SK-N-SH (cell line): Measurements from ENCODE around the gene PALLD. TPM values are rescaled to one million over a fixed set of nuclear protein-coding genes. Genes with fewer than 3 reads are reported as not detected.

Source experiments
- CTCF ChIA-PET: fragments of 300-600, 350-600 bp; formaldehyde crosslinking; extraction: SDS; loops from one replicate; lab custom pipeline; 2021; lab: Yijun Ruan, JAX
- POLR2A ChIA-PET: fragments of 350-600 bp; sonication (Branson Sonifier 250); formaldehyde crosslinking; extraction: SDS; loops from one replicate; lab custom pipeline; 2020; ENCODE audit warnings: antibody characterized with exemption, inconsistent platforms; lab: Yijun Ruan, JAX
- DNase-seq: peaks from one replicate; pipeline ENCODE4 v3.0.0; 2012
- H2AFZ ChIP-seq: fragments of 200-600 bp; sonication (generic); 2 replicates; pipeline ENCODE4 v1.8.1; 2016; ENCODE audit warnings: antibody characterized with exemption, mild to moderate bottlenecking, low read depth
- H3F3A ChIP-seq: fragments of 200-600 bp; sonication (generic); replicated peaks from 2 replicates; pipeline ENCODE3; 2016; ENCODE audit warnings: antibody characterized with exemption, mild to moderate bottlenecking; ENCODE audit not compliant: insufficient read depth
- H3K27ac ChIP-seq, 2 experiments: fragments of 200-500 bp in 1 of 2; fragments of 200-600 bp in 1 of 2; sonication (Bioruptor generic) in 1 of 2; sonication (generic), shearing (Covaris generic) in 1 of 2; 2 replicates each; pipeline versions ENCODE4 v1.5.1 to v1.6.1; 2014 to 2016; ENCODE audit warnings: low read depth in 2 of 2, inconsistent platforms in 1 of 2, low read length in 1 of 2, mild to moderate bottlenecking in 1 of 2, mixed read lengths in 1 of 2
- H3K27me3 ChIP-seq: fragments of 200-600 bp; sonication (generic), shearing (Covaris generic); 2 replicates; pipeline ENCODE4 v1.6.1; 2016; ENCODE audit warnings: mixed run types; ENCODE audit not compliant: insufficient read depth
- H3K36me3 ChIP-seq, 2 experiments: fragments of 200-500 bp in 1 of 2; fragments of 200-600 bp in 1 of 2; sonication (Bioruptor generic) in 1 of 2; sonication (generic) in 1 of 2; replicated peaks in 1 of 2; 2 replicates each; pipeline versions ENCODE3 to v1.5.1; 2014 to 2016; ENCODE audit warnings: low read length in 1 of 2, mild to moderate bottlenecking in 1 of 2; ENCODE audit not compliant: insufficient read depth in 2 of 2, control insufficient read depth in 1 of 2
- H3K4me1 ChIP-seq, 2 experiments: fragments of 200-500 bp in 1 of 2; fragments of 200-600 bp in 1 of 2; sonication (Bioruptor generic) in 1 of 2; sonication (generic), shearing (Covaris generic) in 1 of 2; 2 replicates each; pipeline versions ENCODE4 v1.5.1 to v1.6.1; 2014 to 2016; ENCODE audit warnings: low read depth in 1 of 2, low read length in 1 of 2, mixed run types in 1 of 2; ENCODE audit not compliant: insufficient read depth in 2 of 2, control insufficient read depth in 1 of 2
- H3K4me2 ChIP-seq: fragments of 200-600 bp; sonication (generic), shearing (Covaris generic); 2 replicates; pipeline ENCODE4 v1.6.1; 2017; ENCODE audit warnings: mixed run types
- H3K4me3 ChIP-seq, 2 experiments: fragments of 200-500 bp in 1 of 2; fragments of 200-600 bp in 1 of 2; sonication (Bioruptor generic) in 1 of 2; sonication (generic), shearing (Covaris generic) in 1 of 2; 2 replicates each; pipeline versions ENCODE4 v1.5.1 to v1.8.1; 2014 to 2016; ENCODE audit warnings: low read depth in 2 of 2, inconsistent platforms in 1 of 2, low read length in 1 of 2, mild to moderate bottlenecking in 1 of 2, mixed read lengths in 1 of 2, moderate library complexity in 1 of 2
- H3K79me2 ChIP-seq: fragments of 200-600 bp; sonication (generic); 2 replicates; pipeline ENCODE4 v1.8.1; 2017; ENCODE audit warnings: mild to moderate bottlenecking; ENCODE audit not compliant: insufficient read depth
- H3K9ac ChIP-seq: fragments of 200-600 bp; sonication (generic); 2 replicates; pipeline ENCODE4 v1.6.1; 2017; ENCODE audit warnings: mixed run types
- H3K9me2 ChIP-seq: fragments of 200-600 bp; sonication (generic); 2 replicates; pipeline ENCODE4 v1.6.1; 2017; ENCODE audit warnings: mixed run types
- H3K9me3 ChIP-seq: fragments of 200-600 bp; sonication (generic); 2 replicates; pipeline ENCODE4 v1.6.1; 2017; ENCODE audit warnings: mixed run types, mild to moderate bottlenecking, moderate library complexity
- H4K20me1 ChIP-seq: fragments of 200-600 bp; sonication (generic); 2 replicates; pipeline ENCODE4 v1.6.1; 2017; ENCODE audit warnings: mild to moderate bottlenecking, mixed run types; ENCODE audit not compliant: insufficient read depth
- CHD2 ChIP-seq: fragments of 150-350 bp; IDR thresholded peaks from 2 replicates; pipeline ENCODE4 v1.6.1; 2018; ENCODE audit warnings: low read length; ENCODE audit not compliant: partially characterized antibody
- CTCF ChIP-seq: fragments of 200-600 bp; sonication (generic); IDR thresholded peaks from 2 replicates; pipeline ENCODE4 v1.6.1; 2017; ENCODE audit warnings: antibody characterized with exemption, mild to moderate bottlenecking, moderate library complexity
- ELF1 ChIP-seq: IDR thresholded peaks from 2 replicates; pipeline ENCODE4 v1.4.0; 2012
- EZH2phosphoT487 ChIP-seq: fragments of 200-600 bp; sonication (generic); IDR thresholded peaks from 2 replicates; pipeline ENCODE4 v1.6.1; 2017; ENCODE audit warnings: low read depth, mixed run types, mild to moderate bottlenecking, antibody characterized with exemption, moderate library complexity, borderline replicate concordance
- FOSL2 ChIP-seq: IDR thresholded peaks from 2 replicates; pipeline ENCODE4 v1.4.0; 2012; ENCODE audit warnings: low read depth, mild to moderate bottlenecking, moderate library complexity, borderline replicate concordance
- FOXJ3 ChIP-seq: sonication (generic); formaldehyde crosslinking; IDR thresholded peaks from 2 replicates; pipeline ENCODE4 v1.5.1; 2020; ENCODE audit warnings: mild to moderate bottlenecking, missing genetic modification reagents
- FOXM1 ChIP-seq: IDR thresholded peaks from 2 replicates; pipeline ENCODE4 v1.4.0; 2012; ENCODE audit warnings: low read depth, mild to moderate bottlenecking
- GABPA ChIP-seq: IDR thresholded peaks from 2 replicates; pipeline ENCODE4 v1.4.0; 2012; ENCODE audit warnings: low read depth, mild to moderate bottlenecking
- JUND ChIP-seq: IDR thresholded peaks from 2 replicates; pipeline ENCODE4 v1.4.0; 2012
- MAX ChIP-seq: IDR thresholded peaks from 2 replicates; pipeline ENCODE4 v1.4.0; 2012; ENCODE audit warnings: low read depth
- NFIC ChIP-seq: IDR thresholded peaks from 2 replicates; pipeline ENCODE4 v1.4.0; 2012; ENCODE audit warnings: borderline replicate concordance
- NRF1 ChIP-seq: IDR thresholded peaks from 2 replicates; pipeline ENCODE4 v1.6.1; 2012; ENCODE audit warnings: low read depth, mild to moderate bottlenecking, low read length
- PBX3 ChIP-seq: IDR thresholded peaks from 2 replicates; pipeline ENCODE4; 2012
- RCOR1 ChIP-seq: fragments of 150-350 bp; IDR thresholded peaks from 2 replicates; pipeline ENCODE4 v1.6.1; 2017; ENCODE audit warnings: antibody characterized with exemption, low read length
- RFX5 ChIP-seq: IDR thresholded peaks from 2 replicates; pipeline ENCODE4 v1.6.1; 2012; ENCODE audit warnings: mild to moderate bottlenecking, improper control_type of control experiment, low read length
- RXRA ChIP-seq: IDR thresholded peaks from 2 replicates; pipeline ENCODE4 v1.4.0; 2012; ENCODE audit warnings: low read depth, mild to moderate bottlenecking, borderline replicate concordance
- SIN3A ChIP-seq: IDR thresholded peaks from 2 replicates; pipeline ENCODE4 v1.6.1; 2012; ENCODE audit warnings: low read depth, mild to moderate bottlenecking, low read length, moderate library complexity, borderline replicate concordance
- TAF1 ChIP-seq: IDR thresholded peaks from 2 replicates; pipeline ENCODE4 v1.6.1; 2012; ENCODE audit warnings: low read depth, mild to moderate bottlenecking, low read length, moderate library complexity, borderline replicate concordance
- TCF12 ChIP-seq: IDR thresholded peaks from 2 replicates; pipeline ENCODE4 v1.4.0; 2012
- TEAD4 ChIP-seq: IDR thresholded peaks from 2 replicates; pipeline ENCODE4 v1.4.0; 2012; ENCODE audit warnings: mild to moderate bottlenecking, borderline replicate concordance; ENCODE audit not compliant: insufficient read depth
- USF2 ChIP-seq: fragments of 150-350 bp; IDR thresholded peaks from 2 replicates; pipeline ENCODE4 v1.6.1; 2017; ENCODE audit warnings: antibody characterized with exemption, low read length, low read depth, borderline replicate concordance
- YY1 ChIP-seq: IDR thresholded peaks from 2 replicates; pipeline ENCODE4 v1.4.0; 2012; ENCODE audit warnings: low read depth, mild to moderate bottlenecking
- WGBS: methylation state at CpG from one replicate; pipeline ENCODE4 v1.1.6; 2017; ENCODE audit warnings: low lambda C conversion rate; 5-methylcytosine and 5-hydroxymethylcytosine counted together
- polyA plus RNA-seq, 3 experiments: library from polyadenylated mRNA; depleted of rRNA; stranded (reverse); fragments of >200 nt; gene quantifications; 2 replicates each; pipeline ENCODE4 v1.2.3, GENCODE V29; 2012
- TF ChIP-seq, protein P1 (sequence below): fragments of 150-350 bp; IDR thresholded peaks from 2 replicates; pipeline ENCODE4 v1.6.1; 2016; ENCODE audit warnings: mild to moderate bottlenecking, low read depth, low read length
- TF ChIP-seq, protein P2 (sequence below): IDR thresholded peaks from 2 replicates; pipeline ENCODE4 v1.4.0; 2012; ENCODE audit warnings: low read depth, borderline replicate concordance

PALLD gene
- polyA plus RNA-seq, 1 of the 3 experiments (the other 2 are of a cell fraction) = 33.0 TPM

GRCh38 chr4:168924667-168925066 is 427.8 kb downstream of the PALLD start (continued):
- TF ChIP-seq PBX3 (no peak), GABPA (no peak), FOXJ3 (no peak), JUND (no peak), MAX (no peak), EZH2phosphoT487 (no peak), RCOR1 (peak; percentile 57; the same call in 1 of the 2 replicates), RXRA (no peak), YY1 (no peak), CTCF (no peak), SIN3A (no peak)
- TF ChIP-seq, protein P1, sequence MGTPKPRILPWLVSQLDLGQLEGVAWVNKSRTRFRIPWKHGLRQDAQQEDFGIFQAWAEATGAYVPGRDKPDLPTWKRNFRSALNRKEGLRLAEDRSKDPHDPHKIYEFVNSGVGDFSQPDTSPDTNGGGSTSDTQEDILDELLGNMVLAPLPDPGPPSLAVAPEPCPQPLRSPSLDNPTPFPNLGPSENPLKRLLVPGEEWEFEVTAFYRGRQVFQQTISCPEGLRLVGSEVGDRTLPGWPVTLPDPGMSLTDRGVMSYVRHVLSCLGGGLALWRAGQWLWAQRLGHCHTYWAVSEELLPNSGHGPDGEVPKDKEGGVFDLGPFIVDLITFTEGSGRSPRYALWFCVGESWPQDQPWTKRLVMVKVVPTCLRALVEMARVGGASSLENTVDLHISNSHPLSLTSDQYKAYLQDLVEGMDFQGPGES = no peak

DNA sequence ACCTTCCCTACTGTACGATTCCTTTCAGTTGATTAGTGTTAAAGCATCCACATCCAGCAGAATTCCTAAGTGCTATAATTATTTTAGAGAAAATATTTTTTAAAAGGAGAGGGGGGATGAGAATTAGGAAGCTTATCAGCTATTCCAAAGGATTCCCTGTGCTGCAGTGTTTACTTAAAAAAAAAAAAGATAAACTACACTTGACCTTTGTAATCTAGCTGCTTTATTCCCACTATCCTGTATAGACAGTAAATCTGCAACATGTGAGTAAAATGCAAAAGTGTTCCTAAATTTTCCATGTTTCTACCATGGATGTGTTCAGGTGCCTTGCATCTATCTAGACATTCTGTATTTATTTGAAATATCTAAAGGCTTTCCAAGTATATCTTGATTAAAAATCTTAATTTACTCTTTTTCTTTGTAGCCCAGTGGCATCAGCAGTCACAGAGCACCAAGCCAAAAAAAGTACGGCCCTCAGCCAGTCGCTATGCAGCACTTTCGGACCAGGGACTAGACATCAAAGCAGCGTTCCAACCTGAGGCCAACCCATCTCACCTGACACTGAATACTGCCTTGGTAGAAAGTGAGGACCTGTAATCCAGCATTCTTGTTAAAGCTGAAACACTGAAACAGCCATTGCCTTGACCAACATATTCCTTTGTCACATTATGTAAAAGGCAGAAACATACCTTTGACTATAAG is 429.1 kb downstream of the PALLD start:
- TF ChIP-seq TEAD4 = no peak
- no peak for TF ChIP-seq EZH2phosphoT487
- no peak for TF ChIP-seq GABPA
- TF ChIP-seq, protein P2, sequence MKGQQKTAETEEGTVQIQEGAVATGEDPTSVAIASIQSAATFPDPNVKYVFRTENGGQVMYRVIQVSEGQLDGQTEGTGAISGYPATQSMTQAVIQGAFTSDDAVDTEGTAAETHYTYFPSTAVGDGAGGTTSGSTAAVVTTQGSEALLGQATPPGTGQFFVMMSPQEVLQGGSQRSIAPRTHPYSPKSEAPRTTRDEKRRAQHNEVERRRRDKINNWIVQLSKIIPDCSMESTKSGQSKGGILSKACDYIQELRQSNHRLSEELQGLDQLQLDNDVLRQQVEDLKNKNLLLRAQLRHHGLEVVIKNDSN = no peak
- TF ChIP-seq FOSL2 = no peak
- TF ChIP-seq NFIC = no peak
- no peak for TF ChIP-seq TAF1
- TF ChIP-seq FOXM1 = no peak
- no peak for TF ChIP-seq JUND
- TF ChIP-seq SIN3A = no peak
- TF ChIP-seq MAX = no peak
- no peak for TF ChIP-seq USF2
- no peak for TF ChIP-seq TCF12
- TF ChIP-seq CHD2 = no peak
- no peak for TF ChIP-seq ELF1
- no peak for TF ChIP-seq RFX5
- no peak for TF ChIP-seq NRF1
- Histone ChIP-seq H2AFZ (no peak overlapping the region), H3K27ac (peak overlapping the region in 1 of 2 experiments; percentile 94; a peak in 2 of 4 replicates), H3K9me3 (0 out of 2 replicates have a peak, but pooled peaks cover 4% of the 10 kb centered on the region), H3K9ac (no peak overlapping the region), H4K20me1 (no peaks in the 10 kb centered on the region), H3K27me3 (no peaks in the 10 kb centered on the region), H3K9me2 (no peaks in the 10 kb centered on the region), H3K79me2 (no peaks in the 10 kb centered on the region), H3K4me2 (no peak overlapping the region), H3K4me3 (no peak overlapping the region), H3K36me3 (peaks cover 80 to 91% of the 10 kb centered on the region in 2 experiments), H3K4me1 (peaks cover 0 to 25% of the 10 kb centered on the region in 2 experiments; a peak in 2 of 4 replicates), H3F3A (peaks cover 53% of the 10 kb centered on the region)
- WGBS = 98% methylated on average over 5 of the region's 5 CpGs
- POLR2A ChIA-PET = no interaction called here
- CTCF ChIA-PET = no interaction called here
- no peak for DNase-seq
